Trophoblast cell (in vitro differentiated cells and primary cell): Measurements from ENCODE around the gene INTS6.
A peak's percentile ranks its signal among the peaks of the same experiment; 100 is the strongest.

ENCODE experiments used
- DNase-seq, 2 donors: peaks; one replicate each; pipeline ENCODE4 v3.0.0-alpha.2; 2016
- H2AFZ ChIP-seq: 2 replicates; pipeline ENCODE4 v1.6.1; 2013; ENCODE audit warnings: low read length, moderate library complexity, mild to moderate bottlenecking; ENCODE audit not compliant: insufficient read depth, poor library complexity
- H2AK5ac ChIP-seq: 2 replicates; pipeline ENCODE4 v1.6.1; 2013; ENCODE audit warnings: mild to moderate bottlenecking, low read length
- H2BK120ac ChIP-seq: 2 replicates; pipeline ENCODE4 v1.6.1; 2013; ENCODE audit warnings: low read length, mild to moderate bottlenecking, moderate library complexity; ENCODE audit not compliant: insufficient read depth, poor library complexity
- H2BK12ac ChIP-seq: 2 replicates; pipeline ENCODE4 v1.6.1; 2013; ENCODE audit warnings: mild to moderate bottlenecking, low read length, moderate library complexity
- H2BK5ac ChIP-seq: 2 replicates; pipeline ENCODE4 v1.6.1; 2013; ENCODE audit warnings: low read length, low read depth, moderate library complexity, mild to moderate bottlenecking; ENCODE audit not compliant: poor library complexity
- H3K14ac ChIP-seq: 2 replicates; pipeline ENCODE4 v1.6.1; 2013; ENCODE audit warnings: mild to moderate bottlenecking, low read length
- H3K18ac ChIP-seq: 2 replicates; pipeline ENCODE4 v1.6.1; 2013; ENCODE audit warnings: mild to moderate bottlenecking, low read length
- H3K23ac ChIP-seq: 2 replicates; pipeline ENCODE4 v1.6.1; 2013; ENCODE audit warnings: low read length
- H3K27ac ChIP-seq: 2 replicates; pipeline ENCODE4 v1.5.1; 2013; ENCODE audit warnings: low read depth, mild to moderate bottlenecking, inconsistent platforms, low read length, moderate library complexity
- H3K27me3 ChIP-seq: 2 replicates; pipeline ENCODE4 v1.6.1; 2013; ENCODE audit warnings: inconsistent platforms, mild to moderate bottlenecking, low read length, moderate library complexity; ENCODE audit not compliant: insufficient read depth
- H3K36me3 ChIP-seq, 2 experiments: 1 replicate in 1 of 2; 2 replicates in 1 of 2; pipeline ENCODE4 v1.6.1; 2013; ENCODE audit warnings: low read length in 2 of 2, mild to moderate bottlenecking in 2 of 2, moderate library complexity in 1 of 2; ENCODE audit not compliant: insufficient read depth in 2 of 2, control insufficient read depth in 1 of 2
- H3K4ac ChIP-seq: 2 replicates; pipeline ENCODE4 v1.6.1; 2013; ENCODE audit warnings: low read depth, mild to moderate bottlenecking, low read length, moderate library complexity
- H3K4me1 ChIP-seq, 2 experiments: 1 replicate in 1 of 2; 2 replicates in 1 of 2; pipeline ENCODE4 v1.6.1; 2013; ENCODE audit warnings: low read length in 2 of 2, mild to moderate bottlenecking in 2 of 2, moderate library complexity in 1 of 2; ENCODE audit not compliant: insufficient read depth in 2 of 2, control insufficient read depth in 1 of 2
- H3K4me2 ChIP-seq: 2 replicates; pipeline ENCODE4 v1.6.1; 2013; ENCODE audit warnings: inconsistent platforms, mild to moderate bottlenecking, low read length, moderate library complexity
- H3K4me3 ChIP-seq: 2 replicates; pipeline ENCODE4 v1.5.1; 2013; ENCODE audit warnings: mild to moderate bottlenecking, low read depth, low read length, inconsistent platforms
- H3K79me1 ChIP-seq: one replicate; pipeline ENCODE4 v1.6.1; 2013; ENCODE audit warnings: low read length
- H3K79me2 ChIP-seq: 2 replicates; pipeline ENCODE4 v1.6.1; 2013; ENCODE audit warnings: low read length, mild to moderate bottlenecking; ENCODE audit not compliant: control insufficient read depth, insufficient read depth, poor library complexity
- H3K9ac ChIP-seq: 2 replicates; pipeline ENCODE4 v1.6.1; 2013; ENCODE audit warnings: mild to moderate bottlenecking, low read length
- H3K9me3 ChIP-seq: 2 replicates; pipeline ENCODE4 v1.6.1; 2013; ENCODE audit warnings: low read depth, mild to moderate bottlenecking, control low read depth, inconsistent platforms, low read length; ENCODE audit not compliant: insufficient read depth
- H4K12ac ChIP-seq: 2 replicates; pipeline ENCODE4 v1.6.1; 2013; ENCODE audit warnings: low read depth, mild to moderate bottlenecking, low read length, moderate library complexity
- H4K8ac ChIP-seq: 2 replicates; pipeline ENCODE4 v1.6.1; 2013; ENCODE audit warnings: low read depth, mild to moderate bottlenecking, low read length, moderate library complexity
- H4K91ac ChIP-seq: one replicate; pipeline ENCODE4 v1.6.1; 2013; ENCODE audit warnings: low read depth, mild to moderate bottlenecking, low read length, moderate library complexity
- WGBS: extraction: QIAGEN DNeasy Blood & Tissue Kit; methylation state at CpG from one replicate; pipeline ENCODE4 v1.1.7; 2013; ENCODE audit warnings: missing lambda C conversion rate; ENCODE audit not compliant: insufficient read length, insufficient coverage; ENCODE audit errors: extremely low coverage; 5-methylcytosine and 5-hydroxymethylcytosine counted together

Gene INTS6

GRCh38 chr13:51363625-51364024 lies 89.2 kb downstream of the INTS6 start:
- Histone ChIP-seq H3K18ac (no peak overlapping the region), H3K27me3 (no peaks in the 10 kb centered on the region), H3K9me3 (no peaks in the 10 kb centered on the region), H3K27ac (no peak overlapping the region), H3K9ac (no peak overlapping the region), H2BK120ac (no peak overlapping the region), H4K12ac (no peak overlapping the region), H4K8ac (no peak overlapping the region), H3K4me1 (no peaks in the 10 kb centered on the region), H2AK5ac (no peak overlapping the region), H4K91ac (no peak overlapping the region), H3K4ac (no peak overlapping the region), H2AFZ (no peak overlapping the region), H2BK12ac (no peak overlapping the region), H3K36me3 (peaks cover 0 to 6% of the 10 kb centered on the region in 2 experiments), H3K79me2 (no peaks in the 10 kb centered on the region), H3K4me3 (no peak overlapping the region), H2BK5ac (no peak overlapping the region), H3K79me1 (no peaks in the 10 kb centered on the region), H3K4me2 (no peak overlapping the region), H3K14ac (no peak overlapping the region), H3K23ac (no peak overlapping the region)
- no peak for DNase-seq

GRCh38 chr13:51361106-51361505 lies 91.7 kb downstream of the INTS6 start:
- no peak overlapping the region for H2AK5ac ChIP-seq
- H3K4me2 ChIP-seq, result no peak overlapping the region
- H4K8ac ChIP-seq, result no peak overlapping the region
- no peak overlapping the region for H3K23ac ChIP-seq
- H2AFZ ChIP-seq, result no peak overlapping the region
- H4K12ac ChIP-seq, result no peak overlapping the region
- H2BK120ac ChIP-seq, result no peak overlapping the region
- no peak overlapping the region for H4K91ac ChIP-seq
- no peak overlapping the region for H3K14ac ChIP-seq
- no peaks in the 10 kb centered on the region for H3K79me2 ChIP-seq
- H3K27ac ChIP-seq, result no peak overlapping the region
- H3K36me3 ChIP-seq, result peaks cover 0 to 5% of the 10 kb centered on the region in 2 experiments
- H3K27me3 ChIP-seq, result no peaks in the 10 kb centered on the region
- H3K4me1 ChIP-seq, result no peaks in the 10 kb centered on the region
- H3K79me1 ChIP-seq, result no peaks in the 10 kb centered on the region
- H3K4me3 ChIP-seq, result no peak overlapping the region
- H3K4ac ChIP-seq, result no peak overlapping the region
- H3K9ac ChIP-seq, result no peak overlapping the region
- no peaks in the 10 kb centered on the region for H3K9me3 ChIP-seq
- no peak overlapping the region for H2BK5ac ChIP-seq
- no peak overlapping the region for H2BK12ac ChIP-seq
- DNase-seq, result peak; percentile 60 to 86
- H3K18ac ChIP-seq, result no peak overlapping the region

GRCh38 chr13:51360489-51360888 lies 92.3 kb downstream of the INTS6 start:
- Histone ChIP-seq H2BK5ac (no peak overlapping the region), H2AK5ac (no peak overlapping the region), H3K4me1 (no peaks in the 10 kb centered on the region), H3K79me1 (no peaks in the 10 kb centered on the region), H3K23ac (no peak overlapping the region), H4K91ac (no peak overlapping the region), H3K9ac (no peak overlapping the region), H2AFZ (no peak overlapping the region), H4K12ac (no peak overlapping the region), H3K79me2 (no peaks in the 10 kb centered on the region), H3K27ac (no peak overlapping the region), H3K4ac (no peak overlapping the region), H3K27me3 (no peaks in the 10 kb centered on the region), H3K4me3 (no peak overlapping the region), H3K9me3 (no peaks in the 10 kb centered on the region), H3K4me2 (no peak overlapping the region), H3K14ac (no peak overlapping the region), H2BK120ac (no peak overlapping the region), H3K36me3 (peaks cover 0 to 5% of the 10 kb centered on the region in 2 experiments), H2BK12ac (no peak overlapping the region), H3K18ac (no peak overlapping the region), H4K8ac (no peak overlapping the region)
- no CpG with 5 or more reads among the region's 1 CpG for WGBS
- no peak for DNase-seq

- Histone ChIP-seq H2AK5ac (no peak overlapping the region), H3K4me3 (no peak overlapping the region), H4K8ac (no peak overlapping the region), H4K91ac (no peak overlapping the region), H3K18ac (no peak overlapping the region), H3K9me3 (no peaks in the 10 kb centered on the region), H3K4me1 (no peaks in the 10 kb centered on the region), H3K14ac (no peak overlapping the region), H3K36me3 (peaks cover 0 to under 1% of the 10 kb centered on the region in 2 experiments), H2BK12ac (no peak overlapping the region), H3K27me3 (no peaks in the 10 kb centered on the region), H4K12ac (no peak overlapping the region), H3K79me2 (no peaks in the 10 kb centered on the region), H3K27ac (no peak overlapping the region), H2AFZ (no peak overlapping the region), H3K4ac (no peak overlapping the region), H3K9ac (no peak overlapping the region), H3K79me1 (no peaks in the 10 kb centered on the region), H2BK5ac (no peak overlapping the region), H2BK120ac (no peak overlapping the region), H3K23ac (no peak overlapping the region), H3K4me2 (no peak overlapping the region)
- no CpG with 5 or more reads among the region's 1 CpG for WGBS
- no peak for DNase-seq
Observed at GRCh38 chr13:51359352-51359751, 93.5 kb downstream of the INTS6 start.
